Activated T-cell treated with anti-CD3 and anti-CD28 coated beads, Interleukin-2, amount 50 U/mL, for 24 hours (primary cell): ENCODE measurements around the gene DNHD1.

Experiments used
- DNase-seq: peaks from one replicate; pipeline ENCODE4 v3.0.0-alpha.2; 2020
- H3K27ac Mint-ChIP-seq: 2 replicates; pipeline ENCODE4 v1.8.0; 2020; ENCODE audit warnings: mild to moderate bottlenecking, mixed read lengths
- H3K27me3 Mint-ChIP-seq: 2 replicates; pipeline ENCODE4 v1.8.0; 2020; ENCODE audit warnings: mixed read lengths
- H3K36me3 Mint-ChIP-seq: 2 replicates; pipeline ENCODE4 v1.8.0; 2020; ENCODE audit warnings: low read depth, mixed read lengths
- H3K4me1 Mint-ChIP-seq: 2 replicates; pipeline ENCODE4 v1.8.0; 2020; ENCODE audit warnings: low read depth, mixed read lengths
- H3K4me3 Mint-ChIP-seq: 2 replicates; pipeline ENCODE4 v1.8.0; 2020; ENCODE audit warnings: mild to moderate bottlenecking, moderate library complexity, mixed read lengths
- H3K9me3 Mint-ChIP-seq: 2 replicates; pipeline ENCODE4 v1.8.0; 2020; ENCODE audit warnings: mixed read lengths

Gene DNHD1

DNA sequence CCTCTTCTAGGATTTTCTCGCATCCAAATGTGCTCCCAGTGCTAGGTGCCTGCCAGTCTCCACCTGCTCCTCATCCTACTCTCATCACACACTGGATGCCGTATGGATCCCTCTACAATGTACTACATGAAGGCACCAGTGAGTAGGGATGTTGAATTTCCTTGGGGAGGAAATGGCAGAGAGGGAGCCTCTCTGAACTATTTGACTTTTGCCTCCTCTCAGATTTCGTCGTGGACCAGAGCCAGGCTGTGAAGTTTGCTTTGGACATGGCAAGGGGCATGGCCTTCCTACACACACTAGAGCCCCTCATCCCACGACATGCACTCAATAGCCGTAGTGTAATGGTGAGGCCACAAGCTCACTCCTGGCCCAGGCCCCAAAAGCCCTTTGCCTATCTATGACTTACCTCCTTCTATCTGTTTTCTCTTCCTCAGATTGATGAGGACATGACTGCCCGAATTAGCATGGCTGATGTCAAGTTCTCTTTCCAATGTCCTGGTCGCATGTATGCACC, 112.5 kb downstream of the DNHD1 start:
- DNase-seq = peak; percentile 27
- Mint-ChIP-seq H3K9me3 (no peaks in the 10 kb centered on the region), H3K4me3 (peak overlapping the region; percentile 89), H3K27me3 (no peaks in the 10 kb centered on the region), H3K36me3 (peaks cover 55% of the 10 kb centered on the region), H3K4me1 (peaks cover 43% of the 10 kb centered on the region), H3K27ac (no peak overlapping the region)

GRCh38 chr11:6610591-6610990, 113.5 kb downstream of the DNHD1 start:
- Mint-ChIP-seq H3K9me3 (no peaks in the 10 kb centered on the region), H3K4me1 (peaks cover 44% of the 10 kb centered on the region), H3K4me3 (peak overlapping the region; percentile 89), H3K36me3 (peaks cover 65% of the 10 kb centered on the region), H3K27me3 (no peaks in the 10 kb centered on the region), H3K27ac (no peak overlapping the region)
- peak; percentile 26 for DNase-seq

- Mint-ChIP-seq H3K36me3 (peaks cover 68% of the 10 kb centered on the region), H3K27ac (no peak overlapping the region), H3K9me3 (no peaks in the 10 kb centered on the region), H3K27me3 (no peaks in the 10 kb centered on the region), H3K4me3 (peak overlapping the region; percentile 89), H3K4me1 (peaks cover 51% of the 10 kb centered on the region)
- peak; percentile 25 for DNase-seq
These were observed 114.2 kb downstream of the DNHD1 start for GRCh38 chr11:6611092-6611962.

DNA sequence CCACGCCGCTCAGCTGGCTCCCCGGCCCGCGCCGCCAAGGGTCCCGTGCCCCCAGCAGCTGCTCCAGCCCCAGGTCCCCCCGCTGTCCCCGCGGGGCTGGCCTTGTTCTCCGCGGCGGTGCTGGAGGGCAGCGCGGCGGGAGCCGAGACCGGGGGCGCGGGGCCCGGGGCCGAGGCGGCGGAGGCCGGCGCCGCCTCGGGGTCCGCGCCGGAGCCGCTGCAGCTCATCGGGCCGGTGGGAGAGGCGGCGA, 114.8 kb downstream of the DNHD1 start:
- H3K4me3 Mint-ChIP-seq = peak overlapping the region; percentile 89
- H3K27ac Mint-ChIP-seq = no peak overlapping the region
- H3K9me3 Mint-ChIP-seq = no peaks in the 10 kb centered on the region
- peaks cover 56% of the 10 kb centered on the region for H3K4me1 Mint-ChIP-seq
- DNase-seq = no peak
- no peaks in the 10 kb centered on the region for H3K27me3 Mint-ChIP-seq
- peaks cover 71% of the 10 kb centered on the region for H3K36me3 Mint-ChIP-seq

DNA sequence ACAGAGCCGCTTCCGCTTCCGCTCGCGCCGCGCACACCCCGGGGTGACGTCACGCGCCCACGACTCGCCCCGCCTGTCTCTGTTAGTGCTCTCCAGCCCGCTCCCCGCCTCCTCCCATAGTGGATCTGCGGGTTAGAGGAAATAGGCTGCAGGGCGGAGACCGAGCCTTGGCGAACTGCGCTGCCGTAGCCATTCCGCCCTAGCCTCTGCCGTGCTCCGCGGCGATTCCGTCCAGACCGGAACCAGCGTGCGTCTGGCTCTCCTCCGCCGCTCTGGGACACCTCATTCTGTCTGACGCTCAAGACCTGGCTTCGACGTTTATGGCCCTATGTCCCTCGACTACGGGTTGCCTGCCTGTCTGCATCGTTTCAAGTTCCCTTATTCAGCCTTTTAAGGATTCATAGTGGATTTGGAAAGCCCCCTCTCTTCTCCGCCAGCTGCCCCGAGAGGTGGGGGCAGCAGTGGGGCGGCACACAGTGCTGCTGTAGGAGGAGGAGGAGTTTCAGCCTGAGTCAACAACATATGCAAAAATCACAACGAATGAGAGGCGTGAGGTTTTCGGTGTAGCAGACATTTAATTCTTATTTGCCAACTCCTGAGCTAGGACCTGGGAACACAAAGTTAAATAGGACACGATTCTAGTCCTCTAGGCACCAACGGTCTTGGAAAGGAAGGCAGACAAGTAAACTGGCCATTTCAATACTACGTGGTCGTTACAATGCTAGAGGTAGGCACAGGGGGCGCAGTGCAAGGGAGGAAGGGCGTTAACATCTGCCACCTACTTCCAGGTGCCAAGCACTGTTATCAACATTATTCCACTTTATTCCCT, 115.3 kb downstream of the DNHD1 start, which contains the start of gene TAF10:
TSS of gene TAF10 (minus strand) at position 4 of the 829 bp plus-strand sequence. CDS start 27 bp downstream, outside the sequence.
- DNase-seq = peak; percentile 95
- Mint-ChIP-seq H3K4me1 (peaks cover 53% of the 10 kb centered on the region), H3K27ac (no peak within 1 kb of the TSS), H3K9me3 (no peaks in the 10 kb centered on the region), H3K36me3 (peaks cover 71% of the 10 kb centered on the region), H3K4me3 (peak within 1 kb of the TSS; percentile 89), H3K27me3 (no peaks in the 10 kb centered on the region)

DNA sequence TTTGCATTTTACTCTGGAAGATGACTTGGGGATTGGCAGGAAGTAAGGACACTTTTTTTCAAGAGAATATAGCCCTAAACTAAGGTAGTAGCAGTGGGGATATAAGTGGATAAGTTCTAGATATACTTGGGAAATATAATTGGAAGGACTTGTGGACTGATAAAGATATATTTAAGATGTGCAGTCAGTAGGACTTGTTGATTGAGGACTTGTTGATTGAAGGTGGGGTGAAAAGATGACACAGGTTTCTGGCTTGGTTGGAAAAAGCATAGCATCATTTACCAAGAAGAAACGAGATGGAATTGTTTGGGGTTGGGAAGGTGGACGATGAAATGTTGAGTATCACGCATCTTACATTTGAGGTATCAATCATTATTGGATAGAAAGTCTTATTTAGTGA, 116.4 kb downstream of the DNHD1 start:
- DNase-seq = no peak
- Mint-ChIP-seq H3K27me3 (no peaks in the 10 kb centered on the region), H3K4me3 (no peak overlapping the region), H3K36me3 (peaks cover 63% of the 10 kb centered on the region), H3K27ac (no peak overlapping the region), H3K4me1 (peaks cover 43% of the 10 kb centered on the region), H3K9me3 (no peaks in the 10 kb centered on the region)

DNA sequence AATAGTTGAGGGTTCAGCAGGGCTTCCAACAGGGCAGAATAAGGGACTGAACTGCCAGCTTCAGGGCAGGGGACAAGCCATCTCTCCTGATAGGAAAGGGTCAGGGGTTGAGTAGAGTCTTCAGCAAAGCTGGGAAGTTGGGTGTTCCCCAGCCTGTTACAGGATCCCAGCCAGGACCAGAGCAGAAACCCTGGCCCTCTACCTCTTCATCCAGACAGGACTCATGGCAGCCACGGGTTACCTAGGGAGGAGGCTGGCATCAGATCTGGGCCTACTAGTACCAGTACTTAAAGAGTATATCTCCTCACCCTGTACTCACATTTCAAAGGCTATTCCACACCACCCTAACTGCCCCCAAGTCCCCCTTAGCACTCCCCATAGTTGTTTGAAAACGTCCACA, 117.4 kb downstream of the DNHD1 start:
- peaks cover 33% of the 10 kb centered on the region for H3K4me1 Mint-ChIP-seq
- no peak for DNase-seq
- H3K27me3 Mint-ChIP-seq = no peaks in the 10 kb centered on the region
- H3K36me3 Mint-ChIP-seq = peaks cover 54% of the 10 kb centered on the region
- H3K27ac Mint-ChIP-seq = no peak overlapping the region
- no peaks in the 10 kb centered on the region for H3K9me3 Mint-ChIP-seq
- H3K4me3 Mint-ChIP-seq = no peak overlapping the region

DNA sequence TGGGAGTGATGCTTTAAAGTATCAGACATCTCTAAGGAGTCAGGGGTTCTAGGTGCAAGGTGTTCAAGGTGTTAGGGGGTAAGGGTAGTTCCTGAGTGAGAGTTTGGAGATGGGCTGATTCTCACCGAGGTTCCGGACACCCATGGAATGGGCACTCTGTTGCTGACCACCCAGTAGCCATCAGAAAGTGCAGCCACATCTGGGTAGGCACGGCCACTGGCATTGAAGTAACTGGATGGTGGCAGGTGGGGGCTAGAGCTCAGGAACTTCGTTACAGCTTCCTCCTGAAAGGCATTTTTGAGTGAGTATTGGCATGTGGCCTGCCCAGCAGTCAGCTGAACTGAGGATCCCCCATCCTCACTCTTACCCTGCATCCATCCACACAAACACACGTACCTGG, 118.0 kb downstream of the DNHD1 start:
- Mint-ChIP-seq H3K27ac (no peak overlapping the region), H3K27me3 (no peaks in the 10 kb centered on the region), H3K9me3 (no peaks in the 10 kb centered on the region), H3K4me3 (no peak overlapping the region), H3K36me3 (peaks cover 48% of the 10 kb centered on the region), H3K4me1 (peaks cover 27% of the 10 kb centered on the region)
- no peak for DNase-seq

DNA sequence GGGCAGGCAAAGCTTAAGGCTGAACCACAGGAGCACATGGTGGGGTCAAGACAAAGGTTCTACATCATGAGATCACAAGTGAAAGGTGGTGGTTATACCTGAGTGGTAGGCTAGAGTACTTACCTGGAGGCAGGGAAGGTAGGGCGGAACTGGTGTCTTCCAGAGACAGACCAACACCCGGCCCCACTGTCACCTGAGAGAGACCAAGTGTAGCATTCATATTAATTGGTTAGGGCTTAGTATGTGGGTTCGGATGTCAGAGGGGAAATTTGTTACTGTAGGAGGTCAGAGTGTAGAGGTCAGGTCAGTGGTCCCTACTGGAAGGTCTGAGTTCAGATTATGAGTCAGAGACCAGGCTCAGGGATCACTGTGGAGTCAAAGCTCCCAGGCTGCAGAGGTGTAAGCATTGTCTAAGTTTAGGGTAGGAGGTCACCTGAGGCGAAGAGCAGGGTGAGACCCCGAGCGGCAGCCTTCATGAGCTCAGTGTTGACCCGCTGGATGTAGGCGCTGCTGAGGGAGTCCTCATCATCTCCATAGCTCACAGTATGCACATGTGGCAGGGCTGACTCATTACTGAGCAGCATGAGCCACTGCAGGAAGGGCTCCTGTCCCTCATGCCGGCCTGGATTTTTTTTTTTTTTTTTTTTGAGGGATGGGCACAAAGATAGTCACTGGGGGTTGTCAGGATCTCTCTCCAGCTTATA, 119.0 kb downstream of the DNHD1 start:
- H3K4me3 Mint-ChIP-seq = no peak overlapping the region
- no peaks in the 10 kb centered on the region for H3K9me3 Mint-ChIP-seq
- peaks cover 17% of the 10 kb centered on the region for H3K4me1 Mint-ChIP-seq
- H3K27ac Mint-ChIP-seq = peak overlapping the region; percentile 4
- H3K36me3 Mint-ChIP-seq = peaks cover 38% of the 10 kb centered on the region
- DNase-seq = no peak
- H3K27me3 Mint-ChIP-seq = no peaks in the 10 kb centered on the region

DNA sequence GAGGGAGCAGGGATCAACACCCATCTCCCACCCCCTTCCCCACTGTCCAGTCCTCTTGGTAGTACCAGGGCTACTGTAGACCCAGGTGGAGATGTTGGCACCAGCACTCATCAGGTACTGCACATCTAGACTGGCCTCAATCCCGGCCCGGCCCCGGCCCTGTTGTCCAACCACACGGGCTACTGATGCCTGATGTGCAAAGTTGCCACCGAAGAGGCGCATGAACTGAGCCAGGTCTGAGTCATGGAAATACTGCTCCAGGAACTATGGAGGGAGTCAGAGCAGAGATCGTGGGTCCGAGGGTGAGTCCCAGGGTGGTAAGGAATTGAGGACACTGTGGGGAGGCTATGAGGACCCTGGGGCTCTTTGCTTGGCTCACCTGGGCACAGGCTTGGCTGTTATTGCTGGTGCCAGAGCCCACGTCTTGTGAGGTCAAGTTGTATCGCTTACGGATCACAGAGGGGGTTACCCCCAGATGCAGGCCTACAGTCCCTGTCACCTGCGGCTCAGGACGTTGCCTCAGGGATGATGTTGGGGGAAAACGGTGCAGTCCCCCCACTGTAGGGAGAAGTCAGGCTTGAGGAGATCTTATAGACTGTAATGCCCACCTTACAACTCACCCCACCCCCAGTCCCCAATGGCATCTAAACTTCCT, 119.6 kb downstream of the DNHD1 start:
- H3K27ac Mint-ChIP-seq = peak overlapping the region; percentile 24
- no peaks in the 10 kb centered on the region for H3K9me3 Mint-ChIP-seq
- peaks cover 13% of the 10 kb centered on the region for H3K4me1 Mint-ChIP-seq
- no peak overlapping the region for H3K4me3 Mint-ChIP-seq
- H3K27me3 Mint-ChIP-seq = no peaks in the 10 kb centered on the region
- DNase-seq = no peak
- peaks cover 31% of the 10 kb centered on the region for H3K36me3 Mint-ChIP-seq

- no peak overlapping the region for H3K27ac Mint-ChIP-seq
- H3K4me3 Mint-ChIP-seq = no peak overlapping the region
- no peaks in the 10 kb centered on the region for H3K27me3 Mint-ChIP-seq
- peaks cover 31% of the 10 kb centered on the region for H3K36me3 Mint-ChIP-seq
- H3K9me3 Mint-ChIP-seq = no peaks in the 10 kb centered on the region
- DNase-seq = no peak
- H3K4me1 Mint-ChIP-seq = peaks cover 13% of the 10 kb centered on the region
These were observed 120.3 kb downstream of the DNHD1 start for GRCh38 chr11:6617315-6617781.

- no peak overlapping the region for H3K27ac Mint-ChIP-seq
- no peaks in the 10 kb centered on the region for H3K9me3 Mint-ChIP-seq
- no peak overlapping the region for H3K4me3 Mint-ChIP-seq
- peaks cover 31% of the 10 kb centered on the region for H3K36me3 Mint-ChIP-seq
- peak; percentile 63 for DNase-seq
- H3K4me1 Mint-ChIP-seq = peaks cover 13% of the 10 kb centered on the region
- H3K27me3 Mint-ChIP-seq = no peaks in the 10 kb centered on the region
These were observed 121.3 kb downstream of the DNHD1 start for GRCh38 chr11:6618117-6619003.

GRCh38 chr11:6619004-6619745, 122.1 kb downstream of the DNHD1 start, which contains the start of gene TPP1:
TPP1 (minus strand) TSS chr11:6619422; CDS start chr11:6619400, 22 bp downstream.
- no peak within 1 kb of the TSS for H3K27ac Mint-ChIP-seq
- H3K9me3 Mint-ChIP-seq = no peaks in the 10 kb centered on the region
- H3K4me3 Mint-ChIP-seq = no peak within 1 kb of the TSS
- no peaks in the 10 kb centered on the region for H3K27me3 Mint-ChIP-seq
- H3K4me1 Mint-ChIP-seq = peaks cover 13% of the 10 kb centered on the region
- H3K36me3 Mint-ChIP-seq = peaks cover 31% of the 10 kb centered on the region
- peak; percentile 92 for DNase-seq
